Naive thymus-derived CD4-positive, alpha-beta T cell (primary cell): Measurements from ENCODE around the gene DLG2. TPM values are rescaled to one million over a fixed set of nuclear protein-coding genes. Genes with fewer than 3 reads are reported as not detected.
A peak's percentile ranks its signal among the peaks of the same experiment; 100 is the strongest.
"Not testable (repeated sequence)": the region's sequence is repeated elsewhere in the genome, so short reads cannot be mapped to it uniquely, and the experiment has no call there.

ENCODE experiments used
- ATAC-seq: fragments of 150-1000 bp; cut with Tn5 transposase; 2 replicates; pipeline ENCODE4 v1.10.0; 2021; ENCODE audit warnings: mild to moderate bottlenecking, moderate library complexity
- CTCF ChIA-PET: fragments of 350-600 bp; sonication (Branson Sonifier 250); formaldehyde crosslinking; loops from one replicate; lab custom pipeline; 2021; ENCODE audit warnings: antibody characterized with exemption; lab: Charles Lee
- POLR2A ChIA-PET: fragments of 350-600 bp; sonication (Branson Sonifier 250); formaldehyde crosslinking; loops from one replicate; lab custom pipeline; 2021; ENCODE audit warnings: antibody characterized with exemption, inconsistent platforms; lab: Charles Lee
- DNase-seq, 9 donors: peaks; one replicate each; pipeline versions ENCODE4 v3.0.0 to v3.0.0-alpha.2; 2020 to 2022; ENCODE audit warnings: mixed read lengths in 1 of 9
- H3K27ac ChIP-seq: one replicate; pipeline ENCODE4 v1.7.0; 2013; ENCODE audit warnings: mild to moderate bottlenecking, low read depth, low read length, moderate library complexity
- H3K27me3 ChIP-seq, 2 donors: one replicate each; pipeline ENCODE4 v1.7.0; 2013; ENCODE audit warnings: low read length in 2 of 2, mild to moderate bottlenecking in 2 of 2, moderate library complexity in 2 of 2; ENCODE audit not compliant: control insufficient read depth in 2 of 2, insufficient read depth in 2 of 2
- H3K36me3 ChIP-seq, 3 experiments: 1 replicate in 2 of 3; 2 replicates in 1 of 3; pipeline ENCODE4 v1.7.0; 2013; ENCODE audit warnings: low read length in 3 of 3, mild to moderate bottlenecking in 3 of 3, moderate library complexity in 1 of 3; ENCODE audit not compliant: insufficient read depth in 3 of 3, control insufficient read depth in 2 of 3
- H3K4me1 ChIP-seq, 2 donors: one replicate each; pipeline ENCODE4 v1.7.0; 2013; ENCODE audit warnings: low read length in 2 of 2, mild to moderate bottlenecking in 2 of 2, moderate library complexity in 1 of 2; ENCODE audit not compliant: control insufficient read depth in 2 of 2, insufficient read depth in 2 of 2
- H3K4me3 ChIP-seq: 2 replicates; pipeline ENCODE4 v1.7.0; 2013; ENCODE audit warnings: mild to moderate bottlenecking, low read length
- H3K9me3 ChIP-seq, 3 experiments: 1 replicate in 2 of 3; 2 replicates in 1 of 3; pipeline ENCODE4 v1.7.0; 2013; ENCODE audit warnings: low read length in 3 of 3; ENCODE audit not compliant: control insufficient read depth in 2 of 3
- H3K27ac Mint-ChIP-seq, 9 donors: one replicate each; pipeline ENCODE4 v1.8.0; 2020 to 2022; ENCODE audit warnings: mixed read lengths in 9 of 9, mild to moderate bottlenecking in 8 of 9, moderate library complexity in 5 of 9, inconsistent platforms in 2 of 9
- H3K27me3 Mint-ChIP-seq, 5 donors: one replicate each; pipeline ENCODE4 v1.8.0; 2021 to 2022; ENCODE audit warnings: mixed read lengths in 5 of 5, mild to moderate bottlenecking in 1 of 5
- H3K36me3 Mint-ChIP-seq, 5 donors: one replicate each; pipeline ENCODE4 v1.8.0; 2020 to 2022; ENCODE audit warnings: mixed read lengths in 5 of 5, mild to moderate bottlenecking in 3 of 5, inconsistent platforms in 1 of 5
- H3K4me1 Mint-ChIP-seq, 7 donors: one replicate each; pipeline ENCODE4 v1.8.0; 2020 to 2022; ENCODE audit warnings: mixed read lengths in 7 of 7, mild to moderate bottlenecking in 3 of 7, inconsistent platforms in 1 of 7
- H3K4me3 Mint-ChIP-seq, 10 donors: one replicate each; pipeline ENCODE4 v1.8.0; 2020 to 2022; ENCODE audit warnings: mild to moderate bottlenecking in 10 of 10, mixed read lengths in 10 of 10, moderate library complexity in 6 of 10, inconsistent platforms in 2 of 10
- H3K9me3 Mint-ChIP-seq, 11 donors: one replicate each; pipeline ENCODE4 v1.8.0; 2020 to 2022; ENCODE audit warnings: mixed read lengths in 11 of 11, mild to moderate bottlenecking in 4 of 11, inconsistent platforms in 1 of 11, moderate library complexity in 1 of 11
- intact Hi-C, 2 donors: fragments of 100-400 bp; cut with micrococcal nuclease; formaldehyde crosslinking; loops; one replicate each; pipeline ENCODE4 v1.15.1; 2023
- polyA plus RNA-seq, 2 donors: library from polyadenylated mRNA; unstranded; fragments of 300-500 nt; fragmentation: Illumina TruSeq; gene quantifications; one replicate each; pipeline ENCODE4 v1.2.3, GENCODE V29; 2021
- total RNA-seq, 6 experiments: library from RNA in 5 of 6; stranded (reverse) in 5 of 6; gene quantifications; 1 replicate in 5 of 6; 2 replicates in 1 of 6; pipeline ENCODE4 v1.2.3 and lab custom pipeline; 2021 to 2026

The DLG2 gene
- total and polyA plus RNA-seq, 7 experiments from 2014 or later: 0.64 to 6.1 (median 3.7) TPM

GRCh38 chr11:84316866-84317555, 1310.1 kb downstream of the DLG2 start:
- Histone ChIP-seq H3K4me1 (no peaks in the 10 kb centered on the region), H3K27ac (no peak overlapping the region), H3K9me3 (no peaks in the 10 kb centered on the region), H3K27me3 (no peaks in the 10 kb centered on the region), H3K4me3 (no peak overlapping the region), H3K36me3 (no peaks in the 10 kb centered on the region)
- DNase-seq (no peak), ATAC-seq (peak; percentile 22)
- intact Hi-C loops: no loop called here
- ChIA-PET POLR2A (no interaction called here), CTCF (no interaction called here)
- H3K27ac Mint-ChIP-seq: no peak overlapping the region
- no peaks in the 10 kb centered on the region for H3K27me3 Mint-ChIP-seq
- no peak overlapping the region for H3K4me3 Mint-ChIP-seq
- H3K9me3 Mint-ChIP-seq: peaks cover 0 to 19% (median 5%) of the 10 kb centered on the region in 11 donors
- no peaks in the 10 kb centered on the region for H3K36me3 Mint-ChIP-seq
- no peaks in the 10 kb centered on the region for H3K4me1 Mint-ChIP-seq

DNA sequence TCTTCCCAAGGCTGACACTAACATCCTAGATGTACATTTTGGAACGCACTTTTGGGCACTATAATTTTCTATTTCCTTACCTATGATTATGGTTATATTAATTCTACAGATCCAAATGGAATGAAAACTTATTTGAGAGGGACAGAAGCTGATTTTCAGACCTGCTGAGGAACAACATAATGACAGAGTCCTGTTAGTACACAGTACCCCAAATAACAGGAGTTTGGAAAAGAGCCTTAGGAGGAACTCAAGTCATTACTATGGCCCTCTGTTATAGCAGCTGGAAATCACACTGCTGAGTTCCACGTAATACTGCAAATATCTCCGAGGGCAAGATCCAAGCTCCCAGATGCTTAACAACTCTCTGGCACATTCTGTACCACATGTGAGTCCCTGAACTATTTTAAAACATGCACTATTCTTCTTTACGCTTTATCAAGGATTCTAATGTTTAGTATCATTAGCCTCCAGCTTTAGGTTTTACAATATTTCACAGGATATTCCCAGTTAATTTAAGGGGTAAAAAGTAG, 1313.2 kb downstream of the DLG2 start:
- no peaks in the 10 kb centered on the region for H3K36me3 Mint-ChIP-seq
- H3K4me1 Mint-ChIP-seq: no peaks in the 10 kb centered on the region
- Histone ChIP-seq H3K9me3 (no peaks in the 10 kb centered on the region), H3K4me1 (no peaks in the 10 kb centered on the region), H3K27ac (no peak overlapping the region), H3K4me3 (no peak overlapping the region), H3K27me3 (no peaks in the 10 kb centered on the region), H3K36me3 (no peaks in the 10 kb centered on the region)
- H3K4me3 Mint-ChIP-seq: no peak overlapping the region
- CTCF ChIA-PET: no interaction called here
- intact Hi-C loops: no loop called here
- ATAC-seq (no peak), DNase-seq (no peak)
- H3K9me3 Mint-ChIP-seq: peaks cover 3 to 27% (median 11%) of the 10 kb centered on the region in 11 donors
- H3K27me3 Mint-ChIP-seq: no peaks in the 10 kb centered on the region
- H3K27ac Mint-ChIP-seq: no peak overlapping the region
- POLR2A ChIA-PET: no interaction called here

DNA sequence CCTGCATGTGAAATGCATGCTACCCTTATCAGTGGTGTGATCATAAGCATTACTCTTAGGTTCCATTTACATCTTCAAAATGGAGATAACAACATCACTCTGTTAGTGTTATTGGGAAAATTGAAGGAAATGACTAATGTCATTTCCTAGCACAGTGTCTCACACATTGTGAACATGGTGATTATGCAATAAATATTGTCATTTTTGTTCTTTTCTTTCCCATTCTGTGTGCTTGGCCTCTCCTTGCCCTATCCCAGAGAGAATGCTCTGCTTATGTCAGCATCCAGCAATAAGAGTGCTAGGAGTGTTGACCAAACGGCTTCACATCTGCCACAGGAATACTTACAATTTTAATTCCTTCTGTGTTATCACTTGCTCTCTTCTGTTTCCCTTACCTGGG, 1316.9 kb downstream of the DLG2 start:
- Mint-ChIP-seq H3K36me3 (no peaks in the 10 kb centered on the region), H3K27me3 (no peaks in the 10 kb centered on the region), H3K9me3 (peaks cover 3 to 31% (median 12%) of the 10 kb centered on the region in 11 donors), H3K4me1 (no peaks in the 10 kb centered on the region), H3K27ac (no peak overlapping the region), H3K4me3 (no peak overlapping the region)
- Histone ChIP-seq H3K4me3 (no peak overlapping the region), H3K4me1 (no peaks in the 10 kb centered on the region), H3K36me3 (no peaks in the 10 kb centered on the region), H3K9me3 (no peaks in the 10 kb centered on the region), H3K27me3 (no peaks in the 10 kb centered on the region), H3K27ac (no peak overlapping the region)
- intact Hi-C loops: no loop called here
- CTCF ChIA-PET: no interaction called here
- ATAC-seq: no peak
- no peak for DNase-seq
- POLR2A ChIA-PET: no interaction called here

GRCh38 chr11:84308491-84308890, 1318.7 kb downstream of the DLG2 start:
- POLR2A ChIA-PET, CTCF ChIA-PET, H3K27ac Mint-ChIP-seq, H3K27ac ChIP-seq, intact Hi-C loops, H3K27me3 Mint-ChIP-seq, H3K36me3 ChIP-seq, H3K4me1 Mint-ChIP-seq, H3K4me3 ChIP-seq, H3K4me1 ChIP-seq, H3K27me3 ChIP-seq, H3K4me3 Mint-ChIP-seq, H3K36me3 Mint-ChIP-seq, ATAC-seq, DNase-seq, H3K9me3 ChIP-seq: not testable (repeated sequence)
- peaks cover 3 to 31% (median 12%) of the 10 kb centered on the region in 11 donors for H3K9me3 Mint-ChIP-seq

DNA sequence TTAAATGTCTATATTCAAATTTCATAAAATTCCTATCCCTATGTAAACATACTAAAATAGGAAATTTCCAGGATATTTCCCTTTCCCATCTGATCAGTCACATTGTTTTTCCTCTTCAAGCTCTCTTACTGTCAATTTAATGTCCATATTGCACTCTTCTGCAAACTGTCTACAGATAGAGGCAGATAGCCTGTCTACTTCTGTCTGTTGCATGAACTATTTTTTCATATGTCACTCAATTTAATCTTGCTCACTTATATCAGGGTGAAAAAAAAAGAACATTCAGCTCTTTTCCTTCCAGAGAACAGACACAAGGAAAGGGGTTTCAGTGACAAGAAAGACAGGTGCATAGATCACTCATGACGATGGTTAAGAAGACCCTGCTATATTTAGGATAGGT, 1327.1 kb downstream of the DLG2 start:
- DNase-seq (no peak), ATAC-seq (no peak)
- Histone ChIP-seq H3K27ac (no peak overlapping the region), H3K4me1 (no peaks in the 10 kb centered on the region), H3K36me3 (no peaks in the 10 kb centered on the region), H3K9me3 (no peaks in the 10 kb centered on the region), H3K4me3 (no peak overlapping the region), H3K27me3 (no peaks in the 10 kb centered on the region)
- Mint-ChIP-seq H3K27me3 (no peaks in the 10 kb centered on the region), H3K4me3 (no peak overlapping the region), H3K9me3 (peaks cover 0 to 9% (median 5%) of the 10 kb centered on the region in 11 donors), H3K27ac (no peak overlapping the region), H3K36me3 (no peaks in the 10 kb centered on the region), H3K4me1 (no peaks in the 10 kb centered on the region)
- ChIA-PET POLR2A (no interaction called here), CTCF (no interaction called here)
- intact Hi-C loops: no loop called here

- no peak overlapping the region for H3K27ac Mint-ChIP-seq
- H3K9me3 Mint-ChIP-seq: peaks cover 0 to 12% (median 4%) of the 10 kb centered on the region in 11 donors
- CTCF ChIA-PET: no interaction called here
Observed at GRCh38 chr11:84297570-84297969, 1329.6 kb downstream of the DLG2 start.

DNA sequence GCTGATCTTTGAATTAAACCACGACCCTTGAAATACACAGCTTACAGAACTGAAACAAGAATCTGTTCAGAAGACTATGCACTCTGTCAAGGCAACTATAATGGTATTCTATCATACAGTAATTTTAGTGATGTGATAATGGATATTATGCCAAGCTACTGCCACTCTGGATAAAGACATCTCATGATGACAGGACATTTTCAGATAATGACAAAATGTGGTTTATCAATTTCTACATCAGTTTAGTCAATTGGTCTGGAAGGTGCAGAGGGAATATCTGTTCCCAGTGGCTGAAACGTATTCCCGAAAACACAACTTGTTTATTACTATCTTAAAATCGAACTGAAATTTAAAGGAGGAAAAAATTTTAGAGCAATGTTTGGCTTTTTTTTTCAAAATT, 1331.3 kb downstream of the DLG2 start:
- POLR2A ChIA-PET: no interaction called here
- no peak for ATAC-seq

More at GRCh38 chr11:84297570-84297969, 1329.6 kb downstream of the DLG2 start:
- no peak overlapping the region for H3K4me3 ChIP-seq
- no peaks in the 10 kb centered on the region for H3K27me3 ChIP-seq
- no peak overlapping the region for H3K27ac ChIP-seq
- POLR2A ChIA-PET: no interaction called here
- H3K4me3 Mint-ChIP-seq: no peak overlapping the region
- H3K4me1 Mint-ChIP-seq: no peaks in the 10 kb centered on the region
- no peaks in the 10 kb centered on the region for H3K4me1 ChIP-seq
- ATAC-seq (no peak), DNase-seq (no peak)
- H3K27me3 Mint-ChIP-seq: no peaks in the 10 kb centered on the region
- H3K36me3 Mint-ChIP-seq: no peaks in the 10 kb centered on the region
- intact Hi-C loops: no loop called here
- H3K36me3 ChIP-seq: no peaks in the 10 kb centered on the region
- H3K9me3 ChIP-seq: no peaks in the 10 kb centered on the region

More for the DNA sequence above, 1331.3 kb downstream of the DLG2 start:
- no peak overlapping the region for H3K4me3 Mint-ChIP-seq
- H3K36me3 ChIP-seq: no peaks in the 10 kb centered on the region
- H3K36me3 Mint-ChIP-seq: no peaks in the 10 kb centered on the region
- CTCF ChIA-PET: no interaction called here
- H3K27me3 Mint-ChIP-seq: no peaks in the 10 kb centered on the region
- intact Hi-C loops: no loop called here
- H3K27me3 ChIP-seq: no peaks in the 10 kb centered on the region
- no peak overlapping the region for H3K4me3 ChIP-seq
- no peak for DNase-seq
- H3K4me1 Mint-ChIP-seq: no peaks in the 10 kb centered on the region
- H3K9me3 ChIP-seq: no peaks in the 10 kb centered on the region
- H3K9me3 Mint-ChIP-seq: peaks cover 0 to 13% (median 3%) of the 10 kb centered on the region in 11 donors
- no peak overlapping the region for H3K27ac ChIP-seq
- no peak overlapping the region for H3K27ac Mint-ChIP-seq
- no peaks in the 10 kb centered on the region for H3K4me1 ChIP-seq
